Measurements from ENCODE around the gene BMP6.

Gene BMP6

DNA sequence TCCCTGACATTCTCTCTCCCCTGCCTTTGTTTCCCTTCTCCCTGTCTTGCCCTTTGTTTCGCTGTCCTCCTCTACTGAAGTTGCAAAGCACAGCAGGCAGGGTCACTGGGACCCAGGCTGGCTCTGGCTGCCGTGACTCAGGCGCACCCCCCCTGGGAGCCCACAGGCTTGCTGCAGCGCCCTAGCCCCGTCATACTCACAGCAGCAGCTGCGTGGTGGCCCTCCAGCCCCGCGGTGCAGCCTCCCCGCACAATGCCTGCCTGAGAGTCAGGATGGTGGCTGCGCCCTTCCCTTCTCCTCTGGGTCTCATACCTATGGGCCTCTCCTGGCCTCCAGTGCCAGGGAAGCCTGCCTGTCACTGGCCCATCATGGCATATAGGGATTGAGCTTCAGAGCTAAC, 143.0 kb downstream of the BMP6 start:
- no peak for DNase-seq (ENCODE audit: low spot score)
- Mint-ChIP-seq H3K4me3 (no peak overlapping the region), H3K27ac (no peak overlapping the region), H3K4me1 (ENCODE audit: low read depth) (no peaks in the 10 kb centered on the region), H3K36me3 (ENCODE audit: low read depth) (no peaks in the 10 kb centered on the region), H3K9me3 (peaks cover 3% of the 10 kb centered on the region), H3K27me3 (ENCODE audit: low read depth) (no peaks in the 10 kb centered on the region)

DNA sequence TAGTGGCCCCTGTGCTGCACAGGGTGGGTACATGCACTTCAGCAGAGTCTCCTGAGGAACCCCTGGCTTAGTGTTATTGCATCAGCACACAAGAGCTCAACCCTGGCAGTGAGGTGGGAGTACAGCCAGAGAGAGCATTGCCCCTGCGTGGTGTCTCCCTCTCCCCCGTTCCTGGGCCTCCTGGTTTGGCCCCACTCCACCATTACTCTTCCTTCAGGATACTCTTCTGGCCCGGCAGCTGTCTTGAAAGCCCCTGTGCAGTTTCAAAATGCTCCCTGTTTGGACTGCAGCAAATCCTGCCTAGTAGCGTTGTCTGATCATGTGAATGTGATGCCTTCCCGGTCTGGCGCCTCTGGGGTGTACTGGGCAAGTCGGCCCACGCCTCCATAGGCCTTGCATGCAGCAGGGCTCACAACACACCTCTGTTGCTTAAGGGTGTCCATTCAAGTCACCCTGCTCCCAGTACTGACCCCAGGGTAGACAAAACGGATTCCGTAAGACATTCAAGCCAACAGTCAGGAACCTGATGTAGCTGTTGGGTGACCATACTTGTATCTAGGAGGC, 152.6 kb downstream of the BMP6 start:
- Mint-ChIP-seq H3K4me1 (ENCODE audit: low read depth) (no peaks in the 10 kb centered on the region), H3K36me3 (ENCODE audit: low read depth) (peaks cover 23% of the 10 kb centered on the region), H3K27ac (no peak overlapping the region), H3K4me3 (no peak overlapping the region), H3K9me3 (no peaks in the 10 kb centered on the region), H3K27me3 (ENCODE audit: low read depth) (no peaks in the 10 kb centered on the region)
- DNase-seq (ENCODE audit: low spot score): no peak

DNA sequence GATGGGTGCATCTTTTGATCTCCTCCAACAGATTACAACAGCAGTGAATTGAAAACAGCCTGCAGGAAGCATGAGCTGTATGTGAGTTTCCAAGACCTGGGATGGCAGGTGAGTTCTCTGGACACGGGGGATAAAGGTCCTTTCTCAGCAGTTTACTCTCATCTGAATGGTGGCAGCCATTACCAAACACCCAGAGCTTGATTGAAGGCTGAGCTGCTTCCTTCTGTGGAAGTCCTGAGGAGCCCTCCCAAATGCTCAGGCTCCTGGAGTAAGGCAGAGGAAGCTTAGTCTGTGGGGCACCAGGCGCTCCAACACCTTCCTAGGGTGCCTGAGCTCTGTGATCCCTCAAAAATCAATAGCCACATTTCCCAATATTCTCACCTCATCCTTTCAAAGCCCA, 153.1 kb downstream of the BMP6 start:
- Mint-ChIP-seq H3K9me3 (no peaks in the 10 kb centered on the region), H3K4me3 (no peak overlapping the region), H3K27me3 (ENCODE audit: low read depth) (no peaks in the 10 kb centered on the region), H3K27ac (no peak overlapping the region), H3K4me1 (ENCODE audit: low read depth) (no peaks in the 10 kb centered on the region), H3K36me3 (ENCODE audit: low read depth) (peaks cover 29% of the 10 kb centered on the region)
- DNase-seq (ENCODE audit: low spot score): no peak

DNA sequence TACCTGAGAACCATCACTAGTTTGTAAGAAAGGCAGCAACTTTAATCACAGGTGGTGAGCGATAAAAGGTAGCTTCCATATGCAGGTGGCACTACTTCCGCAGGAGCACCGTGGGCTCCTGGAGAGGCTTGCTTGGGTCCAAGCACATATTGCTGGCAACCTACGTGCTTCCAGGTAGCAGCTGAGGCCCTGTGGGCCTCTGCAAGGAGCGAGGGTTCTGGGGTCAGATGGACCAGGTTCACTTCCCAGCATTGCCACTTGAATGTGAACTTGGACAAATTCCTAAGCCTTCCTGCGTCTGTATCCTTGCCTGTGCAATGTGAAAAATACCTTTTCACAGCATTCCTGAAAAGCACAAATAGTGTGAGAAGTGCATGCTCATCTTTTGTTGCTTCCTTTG, 153.7 kb downstream of the BMP6 start:
- peaks cover 34% of the 10 kb centered on the region for H3K36me3 Mint-ChIP-seq (ENCODE audit: low read depth)
- H3K27ac Mint-ChIP-seq: no peak overlapping the region
- no peaks in the 10 kb centered on the region for H3K4me1 Mint-ChIP-seq (ENCODE audit: low read depth)
- no peaks in the 10 kb centered on the region for H3K27me3 Mint-ChIP-seq (ENCODE audit: low read depth)
- no peak for DNase-seq (ENCODE audit: low spot score)
- H3K4me3 Mint-ChIP-seq: no peak overlapping the region
- H3K9me3 Mint-ChIP-seq: no peaks in the 10 kb centered on the region

DNA sequence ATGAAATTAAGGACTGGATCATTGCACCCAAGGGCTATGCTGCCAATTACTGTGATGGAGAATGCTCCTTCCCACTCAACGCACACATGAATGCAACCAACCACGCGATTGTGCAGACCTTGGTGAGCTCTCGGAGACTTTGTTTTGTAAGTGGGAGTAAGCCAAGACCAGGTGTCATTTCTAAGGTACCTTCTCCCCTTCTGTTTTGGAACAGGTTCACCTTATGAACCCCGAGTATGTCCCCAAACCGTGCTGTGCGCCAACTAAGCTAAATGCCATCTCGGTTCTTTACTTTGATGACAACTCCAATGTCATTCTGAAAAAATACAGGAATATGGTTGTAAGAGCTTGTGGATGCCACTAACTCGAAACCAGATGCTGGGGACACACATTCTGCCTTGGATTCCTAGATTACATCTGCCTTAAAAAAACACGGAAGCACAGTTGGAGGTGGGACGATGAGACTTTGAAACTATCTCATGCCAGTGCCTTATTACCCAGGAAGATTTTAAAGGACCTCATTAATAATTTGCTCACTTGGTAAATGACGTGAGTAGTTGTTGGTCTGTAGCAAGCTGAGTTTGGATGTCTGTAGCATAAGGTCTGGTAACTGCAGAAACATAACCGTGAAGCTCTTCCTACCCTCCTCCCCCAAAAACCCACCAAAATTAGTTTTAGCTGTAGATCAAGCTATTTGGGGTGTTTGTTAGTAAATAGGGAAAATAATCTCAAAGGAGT, 154.2 kb downstream of the BMP6 start:
- H3K36me3 Mint-ChIP-seq (ENCODE audit: low read depth): peaks cover 37% of the 10 kb centered on the region
- DNase-seq (ENCODE audit: low spot score): no peak
- no peak overlapping the region for H3K4me3 Mint-ChIP-seq
- no peaks in the 10 kb centered on the region for H3K4me1 Mint-ChIP-seq (ENCODE audit: low read depth)
- H3K27me3 Mint-ChIP-seq (ENCODE audit: low read depth): no peaks in the 10 kb centered on the region
- H3K27ac Mint-ChIP-seq: no peak overlapping the region
- no peaks in the 10 kb centered on the region for H3K9me3 Mint-ChIP-seq

DNA sequence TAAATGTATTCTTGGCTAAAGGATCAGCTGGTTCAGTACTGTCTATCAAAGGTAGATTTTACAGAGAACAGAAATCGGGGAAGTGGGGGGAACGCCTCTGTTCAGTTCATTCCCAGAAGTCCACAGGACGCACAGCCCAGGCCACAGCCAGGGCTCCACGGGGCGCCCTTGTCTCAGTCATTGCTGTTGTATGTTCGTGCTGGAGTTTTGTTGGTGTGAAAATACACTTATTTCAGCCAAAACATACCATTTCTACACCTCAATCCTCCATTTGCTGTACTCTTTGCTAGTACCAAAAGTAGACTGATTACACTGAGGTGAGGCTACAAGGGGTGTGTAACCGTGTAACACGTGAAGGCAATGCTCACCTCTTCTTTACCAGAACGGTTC, 154.8 kb downstream of the BMP6 start:
- H3K9me3 Mint-ChIP-seq: no peaks in the 10 kb centered on the region
- H3K36me3 Mint-ChIP-seq (ENCODE audit: low read depth): peaks cover 40% of the 10 kb centered on the region
- H3K27me3 Mint-ChIP-seq (ENCODE audit: low read depth): no peaks in the 10 kb centered on the region
- H3K4me1 Mint-ChIP-seq (ENCODE audit: low read depth): no peaks in the 10 kb centered on the region
- no peak overlapping the region for H3K27ac Mint-ChIP-seq
- no peak for DNase-seq (ENCODE audit: low spot score)
- H3K4me3 Mint-ChIP-seq: no peak overlapping the region

DNA sequence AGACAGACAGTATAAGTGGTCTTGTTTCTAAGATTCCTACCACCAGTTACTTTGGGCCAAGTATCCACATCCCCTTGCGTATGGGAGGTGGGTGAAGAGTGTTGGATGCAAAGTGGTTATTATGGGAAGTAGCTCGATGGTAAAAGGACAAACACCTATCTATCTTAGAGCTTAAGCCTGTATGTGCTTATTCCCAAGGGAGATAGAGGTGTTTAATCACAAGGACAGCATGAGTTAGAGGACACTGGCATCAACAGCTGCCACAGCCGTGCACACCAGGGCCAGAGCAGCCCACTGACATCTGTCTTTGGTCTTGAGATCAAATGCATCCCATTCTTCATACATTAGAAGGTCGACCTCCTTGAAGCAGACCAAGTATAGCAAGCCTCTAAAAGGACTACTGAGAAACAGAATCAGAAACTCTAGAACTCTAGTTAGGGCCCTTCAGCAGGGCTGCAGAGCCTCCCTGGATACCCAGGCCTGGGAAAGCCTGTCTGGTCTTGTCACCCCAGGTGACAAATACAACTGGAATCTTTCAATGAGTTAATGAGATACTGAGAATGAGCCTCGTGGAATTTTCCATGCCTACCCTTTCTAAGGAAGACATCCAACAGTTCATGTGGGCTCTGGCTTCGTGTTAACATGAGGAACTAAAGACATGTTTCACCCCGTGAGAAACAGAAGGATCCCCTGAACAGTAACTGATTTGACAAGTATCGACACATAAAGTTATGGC, 156.0 kb downstream of the BMP6 start:
- Mint-ChIP-seq H3K36me3 (ENCODE audit: low read depth) (peaks cover 53% of the 10 kb centered on the region), H3K4me3 (no peak overlapping the region), H3K27me3 (ENCODE audit: low read depth) (no peaks in the 10 kb centered on the region), H3K27ac (no peak overlapping the region), H3K9me3 (no peaks in the 10 kb centered on the region), H3K4me1 (ENCODE audit: low read depth) (no peaks in the 10 kb centered on the region)
- DNase-seq (ENCODE audit: low spot score): no peak

DNA sequence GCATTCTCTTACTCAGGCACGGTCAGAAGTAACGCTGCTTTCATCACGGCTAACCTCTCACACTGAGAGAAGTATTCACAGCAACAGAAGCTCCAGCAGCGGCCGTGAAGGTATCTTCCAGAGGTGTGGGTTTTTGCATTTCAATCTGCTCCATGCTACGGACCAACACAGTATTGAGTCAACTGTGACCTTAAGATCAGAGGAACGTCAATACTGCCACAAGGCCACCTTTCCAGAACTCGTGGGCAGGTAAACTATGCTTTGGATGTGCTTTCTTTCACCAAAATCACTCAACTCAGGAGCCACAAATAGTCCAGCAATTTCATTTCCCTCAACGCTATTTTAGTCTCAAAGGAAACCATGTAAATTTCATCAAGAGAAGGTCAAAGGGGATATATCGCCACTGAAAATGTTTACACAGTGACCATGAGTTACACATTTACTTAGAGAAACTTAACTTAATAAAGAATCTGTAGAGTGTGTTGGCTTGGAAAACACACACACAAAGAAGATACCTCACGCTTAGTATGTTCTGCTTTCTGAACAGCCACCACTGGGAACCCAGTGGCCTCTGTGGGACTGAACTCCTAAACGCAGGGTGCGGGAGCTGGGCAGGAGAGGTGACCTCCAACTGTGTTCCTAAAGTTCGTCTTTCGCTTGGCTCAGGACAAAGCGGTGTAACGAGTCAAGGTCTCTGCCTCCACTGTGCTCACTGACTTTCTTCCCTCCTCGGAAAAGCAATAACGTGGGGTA, 156.8 kb downstream of the BMP6 start:
- Mint-ChIP-seq H3K27me3 (ENCODE audit: low read depth) (no peaks in the 10 kb centered on the region), H3K9me3 (no peaks in the 10 kb centered on the region), H3K4me1 (ENCODE audit: low read depth) (no peaks in the 10 kb centered on the region), H3K36me3 (ENCODE audit: low read depth) (peaks cover 56% of the 10 kb centered on the region), H3K4me3 (no peak overlapping the region), H3K27ac (no peak overlapping the region)
- DNase-seq (ENCODE audit: low spot score): no peak

DNA sequence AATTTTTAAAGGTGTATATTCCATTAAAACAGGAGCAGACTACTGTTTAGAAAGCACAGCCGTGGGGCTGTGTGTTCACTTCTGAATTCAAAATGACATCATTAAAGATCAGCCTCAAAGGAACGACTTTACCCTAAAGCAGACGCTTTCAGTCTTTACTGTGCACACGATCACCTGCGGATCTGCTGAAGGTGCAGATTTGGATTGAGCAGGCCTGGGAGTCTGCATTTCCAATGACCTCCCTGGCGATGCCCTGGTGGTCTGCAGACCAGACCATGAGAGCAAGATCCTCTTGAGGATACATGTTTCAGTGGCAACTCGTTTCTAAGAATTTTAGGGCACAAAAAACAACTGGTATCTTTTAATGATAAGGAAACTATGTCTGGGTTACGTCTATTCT, 157.5 kb downstream of the BMP6 start:
- Mint-ChIP-seq H3K9me3 (no peaks in the 10 kb centered on the region), H3K4me3 (no peak overlapping the region), H3K36me3 (ENCODE audit: low read depth) (peaks cover 62% of the 10 kb centered on the region), H3K4me1 (ENCODE audit: low read depth) (no peaks in the 10 kb centered on the region), H3K27ac (no peak overlapping the region), H3K27me3 (ENCODE audit: low read depth) (no peaks in the 10 kb centered on the region)
- no peak for DNase-seq (ENCODE audit: low spot score)

DNA sequence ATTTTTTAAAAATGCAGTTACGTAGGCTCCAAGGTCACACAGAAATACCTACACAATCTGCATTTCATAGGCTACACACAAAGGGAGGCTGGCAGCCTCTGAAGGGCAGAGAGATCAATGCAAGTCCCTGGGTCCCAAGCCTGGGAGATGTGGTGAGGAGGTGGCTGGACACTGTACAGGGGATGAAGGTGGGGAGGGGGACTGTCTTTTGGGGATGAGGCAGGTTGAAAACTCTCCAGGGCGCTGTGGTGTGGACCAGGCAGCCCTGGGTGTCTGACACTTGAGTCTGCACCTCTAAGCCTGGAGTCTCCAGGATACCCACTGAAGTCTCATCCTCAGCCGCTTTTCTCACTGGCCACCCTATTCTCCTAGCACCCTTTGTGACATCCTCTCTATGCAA, 160.2 kb downstream of the BMP6 start:
- no peaks in the 10 kb centered on the region for H3K4me1 Mint-ChIP-seq (ENCODE audit: low read depth)
- DNase-seq (ENCODE audit: low spot score): no peak
- no peaks in the 10 kb centered on the region for H3K9me3 Mint-ChIP-seq
- peaks cover 63% of the 10 kb centered on the region for H3K36me3 Mint-ChIP-seq (ENCODE audit: low read depth)
- H3K27me3 Mint-ChIP-seq (ENCODE audit: low read depth): no peaks in the 10 kb centered on the region
- H3K27ac Mint-ChIP-seq: no peak overlapping the region
- H3K4me3 Mint-ChIP-seq: no peak overlapping the region

DNA sequence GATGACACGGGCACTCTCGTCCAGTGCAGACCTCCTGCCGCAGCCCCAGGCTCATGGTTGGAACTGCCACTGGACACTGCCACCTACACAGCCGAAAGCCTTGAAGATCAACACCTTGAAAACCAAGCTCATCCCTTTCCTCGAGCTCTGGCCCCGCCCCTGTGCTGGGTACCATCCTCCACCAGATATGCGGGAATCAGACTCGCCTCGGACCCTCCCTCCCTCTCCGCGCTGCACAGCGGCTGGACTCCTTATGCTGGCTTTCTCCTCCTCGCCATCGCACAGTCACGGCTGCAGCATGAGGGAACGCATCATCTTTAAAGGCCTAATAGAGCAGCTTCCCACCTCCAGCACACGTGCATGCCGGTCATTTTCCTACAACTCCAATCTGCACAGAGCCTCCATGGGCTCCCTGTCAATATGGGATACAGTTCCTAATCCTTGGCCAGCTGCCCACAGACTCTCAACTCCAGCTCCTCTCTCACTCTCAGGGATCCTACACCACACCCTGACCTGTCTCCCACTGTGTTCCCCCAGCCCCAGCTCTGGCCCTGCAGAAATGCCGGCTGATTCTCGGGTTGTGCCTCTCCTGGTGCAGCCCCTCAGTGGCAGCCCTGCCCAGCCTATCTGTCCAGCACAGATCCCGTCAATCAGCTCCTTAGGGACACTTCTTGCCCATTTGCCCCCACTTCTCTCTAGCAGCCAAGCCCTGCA, 161.5 kb downstream of the BMP6 start:
- H3K9me3 Mint-ChIP-seq: no peaks in the 10 kb centered on the region
- H3K27me3 Mint-ChIP-seq (ENCODE audit: low read depth): no peaks in the 10 kb centered on the region
- H3K4me3 Mint-ChIP-seq: no peak overlapping the region
- no peak overlapping the region for H3K27ac Mint-ChIP-seq
- H3K4me1 Mint-ChIP-seq (ENCODE audit: low read depth): no peaks in the 10 kb centered on the region
- H3K36me3 Mint-ChIP-seq (ENCODE audit: low read depth): peaks cover 62% of the 10 kb centered on the region
- DNase-seq (ENCODE audit: low spot score): no peak

DNA sequence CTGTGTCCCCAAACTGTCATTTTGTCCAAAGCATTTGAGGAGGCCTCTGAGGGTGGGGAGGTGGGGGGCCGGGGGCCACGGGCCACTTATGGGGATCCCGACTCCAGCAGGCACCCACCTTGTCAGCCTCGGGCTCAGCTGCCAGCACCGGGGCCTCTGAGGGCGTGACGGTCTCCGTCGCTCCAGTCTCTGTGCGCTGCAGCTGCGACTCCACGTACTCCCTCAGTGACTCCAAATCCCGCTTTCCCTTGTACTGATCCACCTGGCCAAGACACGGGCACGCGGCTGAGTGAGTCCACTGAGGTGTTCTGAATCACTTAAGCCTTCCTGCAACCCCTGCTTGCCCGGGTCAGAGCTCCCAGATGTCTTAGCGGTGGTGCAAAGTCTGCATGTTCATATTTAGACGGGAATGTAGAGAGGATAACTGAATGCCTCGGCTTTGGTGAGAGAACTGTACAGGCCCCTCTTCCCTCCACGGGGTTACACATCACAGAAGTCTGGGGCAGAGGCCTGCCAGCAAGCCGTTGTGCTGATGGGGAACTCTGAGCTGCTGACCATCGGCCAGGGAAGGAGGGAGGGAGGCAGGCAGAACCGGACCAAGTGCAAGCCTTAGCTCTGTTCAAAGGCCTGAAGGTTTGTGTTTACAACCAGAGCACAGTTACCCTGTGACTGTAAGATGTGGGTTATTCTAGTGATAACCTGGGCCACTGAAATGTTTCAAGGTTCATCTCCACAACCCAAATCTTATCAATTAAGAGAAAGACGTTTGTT, 162.9 kb downstream of the BMP6 start:
- no peak overlapping the region for H3K27ac Mint-ChIP-seq
- H3K9me3 Mint-ChIP-seq: no peaks in the 10 kb centered on the region
- no peak overlapping the region for H3K4me3 Mint-ChIP-seq
- no peaks in the 10 kb centered on the region for H3K27me3 Mint-ChIP-seq (ENCODE audit: low read depth)
- no peaks in the 10 kb centered on the region for H3K4me1 Mint-ChIP-seq (ENCODE audit: low read depth)
- peaks cover 57% of the 10 kb centered on the region for H3K36me3 Mint-ChIP-seq (ENCODE audit: low read depth)
- DNase-seq (ENCODE audit: low spot score): no peak

Data from T-helper 2 cell treated with Interferon-gamma antibody and Interleukin-4, amounts not matched to agents 5 μg/mL and 100 μg/mL, for 36 hours (primary cell).